NCI-H1417 (cell line): ENCODE measurements around the gene BTBD18.

Experiments used
- DNase-seq, 3 experiments: peaks; one replicate each; lab custom pipeline; 2025; lab: John Stamatoyannopoulos, UW

Gene BTBD18, protein sequence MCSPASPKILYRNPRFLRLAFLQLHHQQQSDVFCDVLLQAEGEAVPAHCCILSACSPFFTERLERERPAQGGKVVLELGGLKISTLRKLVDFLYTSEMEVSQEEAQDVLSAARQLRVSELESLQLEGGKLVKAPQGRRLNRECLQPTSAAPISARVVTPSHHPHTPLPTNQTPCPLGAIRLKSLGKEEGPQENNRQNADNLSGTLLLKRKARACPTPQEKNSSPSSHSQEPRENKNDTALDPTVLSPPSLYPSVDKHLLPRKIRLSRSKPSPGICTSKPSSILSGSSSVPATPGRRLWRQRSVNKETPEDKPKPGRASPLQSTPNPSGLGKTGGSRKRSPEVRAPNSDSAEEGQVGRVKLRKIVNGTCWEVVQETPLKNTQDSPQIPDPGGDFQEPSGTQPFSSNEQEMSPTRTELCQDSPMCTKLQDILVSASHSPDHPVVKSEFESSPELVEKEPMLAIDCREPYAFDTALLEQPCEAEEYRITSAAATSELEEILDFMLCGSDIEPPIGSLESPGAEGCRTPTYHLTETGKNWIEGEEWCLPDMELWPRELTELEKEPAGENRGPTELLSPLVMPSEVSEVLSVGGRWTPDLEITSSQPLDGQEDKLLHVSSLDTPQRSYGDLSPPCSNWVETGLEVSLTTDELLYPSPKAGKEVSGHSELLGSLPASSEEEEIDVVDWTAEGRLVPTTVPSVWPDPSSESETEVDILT

DNA sequence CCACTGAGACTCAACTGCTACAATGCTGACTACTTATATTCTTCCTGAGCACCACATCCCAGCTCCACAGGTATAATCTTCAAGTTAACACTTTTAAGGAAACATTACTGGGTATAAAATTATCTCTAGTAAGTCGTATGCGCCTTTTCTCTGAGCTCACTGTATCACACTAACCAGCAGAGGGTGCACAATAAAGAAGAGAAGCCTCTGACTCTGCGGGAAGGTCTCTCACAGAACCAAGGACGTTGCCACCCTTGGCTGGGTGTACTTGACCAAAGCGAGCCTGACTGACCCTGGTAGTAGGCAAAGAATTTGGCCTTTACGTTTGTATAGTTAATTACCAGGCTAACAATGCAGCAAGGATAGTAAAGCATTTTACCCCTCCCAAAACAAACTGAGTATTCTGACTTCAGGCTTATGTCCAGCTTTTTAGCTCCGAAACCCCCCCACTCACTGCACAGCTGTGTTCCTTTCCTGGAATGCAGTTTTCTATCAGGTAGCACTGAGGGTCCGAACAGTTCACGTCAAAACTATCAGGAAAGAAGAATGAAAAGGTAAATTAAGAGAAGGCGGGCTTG lies at the start of gene BTBD18:
BTBD18 (minus strand) TSS at position 144 of the 578 bp plus-strand sequence. CDS start 631 bp downstream, outside the sequence.
- peak in 1 of 3 experiments; percentile 28 for DNase-seq

DNA sequence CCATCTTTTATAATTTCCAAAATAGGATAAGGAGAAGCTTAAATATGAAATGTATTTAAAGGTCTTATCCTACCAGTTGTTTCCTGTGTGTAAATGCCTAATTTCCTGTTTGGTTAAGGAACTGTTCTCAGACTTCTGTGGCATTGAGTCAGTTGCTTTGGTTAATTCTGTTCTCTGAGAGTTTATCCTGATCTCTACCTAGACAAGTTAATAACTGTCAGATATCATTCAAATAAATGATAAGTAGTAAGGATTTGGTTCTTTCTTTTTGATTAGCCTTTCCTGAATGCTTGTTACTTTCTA lies 49.5 kb upstream of the BTBD18 start:
- no peak for DNase-seq

DNA sequence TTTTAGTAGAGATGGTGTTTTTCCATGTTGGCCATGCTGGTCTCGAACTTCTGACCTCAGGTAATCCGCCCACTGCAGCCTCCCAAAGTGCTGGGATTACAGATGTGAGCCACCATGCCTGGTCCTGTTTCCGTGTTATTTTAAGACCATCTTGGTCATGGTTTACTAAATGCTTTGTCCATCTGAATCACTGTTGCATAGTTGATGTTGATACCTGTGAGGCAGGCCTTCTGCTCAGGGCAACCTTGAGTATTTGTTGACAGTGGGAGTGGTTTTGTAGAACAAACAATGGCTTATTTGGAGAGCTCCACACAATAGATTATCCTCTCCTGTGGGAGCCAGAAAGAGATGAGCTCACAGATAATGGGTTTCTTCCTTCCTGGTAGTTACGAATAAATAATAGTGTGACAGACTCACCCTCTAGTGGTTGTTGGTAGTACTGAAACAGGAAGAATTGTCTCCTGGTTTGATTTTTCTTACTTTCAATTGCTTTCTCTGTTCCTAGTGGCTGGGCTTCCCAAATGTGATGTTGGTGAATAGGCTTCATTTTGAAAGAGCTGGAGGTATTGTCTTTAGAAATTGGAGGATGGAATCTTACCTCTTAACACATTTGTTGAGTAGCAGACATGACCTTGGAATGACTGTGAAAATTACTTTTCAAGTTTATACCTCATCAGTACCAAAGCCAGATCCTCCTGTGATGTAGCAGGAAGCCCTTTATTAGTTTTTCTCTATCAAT lies 49.0 kb upstream of the BTBD18 start:
- peak; percentile 78 to 96 (median 82) for DNase-seq

DNA sequence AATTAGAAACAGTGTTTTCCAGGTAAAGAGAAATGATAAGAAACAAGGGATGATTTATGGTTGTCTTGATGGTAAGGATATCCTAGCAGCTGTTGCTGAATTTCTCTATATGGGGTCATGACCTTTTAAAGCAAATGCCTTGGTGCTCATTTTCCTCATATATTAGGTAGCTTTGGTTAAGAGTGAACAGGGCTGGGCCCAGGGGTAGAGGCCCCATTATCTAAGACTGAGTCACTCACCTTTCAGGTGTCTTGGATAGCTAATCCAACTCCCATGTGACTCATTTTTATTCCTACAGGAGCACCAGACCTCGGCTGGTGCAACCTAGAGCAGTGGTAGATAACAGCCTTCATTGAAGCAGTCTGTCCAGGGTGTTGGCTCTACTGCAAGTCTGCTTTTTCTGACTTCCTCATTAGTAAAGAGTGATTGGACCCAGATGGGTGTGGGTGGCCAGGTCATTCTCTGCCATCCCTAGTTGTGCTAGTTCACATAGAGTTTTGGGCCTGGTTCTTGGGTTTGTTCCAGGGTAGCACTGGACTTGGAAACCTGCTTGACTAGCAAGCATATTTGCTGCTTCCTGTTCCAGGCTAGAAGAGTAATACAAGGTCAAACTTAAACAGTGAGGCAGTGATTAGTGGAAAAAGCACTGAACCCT lies 47.4 kb upstream of the BTBD18 start:
- peak in 1 of 3 experiments; percentile 26 for DNase-seq

DNA sequence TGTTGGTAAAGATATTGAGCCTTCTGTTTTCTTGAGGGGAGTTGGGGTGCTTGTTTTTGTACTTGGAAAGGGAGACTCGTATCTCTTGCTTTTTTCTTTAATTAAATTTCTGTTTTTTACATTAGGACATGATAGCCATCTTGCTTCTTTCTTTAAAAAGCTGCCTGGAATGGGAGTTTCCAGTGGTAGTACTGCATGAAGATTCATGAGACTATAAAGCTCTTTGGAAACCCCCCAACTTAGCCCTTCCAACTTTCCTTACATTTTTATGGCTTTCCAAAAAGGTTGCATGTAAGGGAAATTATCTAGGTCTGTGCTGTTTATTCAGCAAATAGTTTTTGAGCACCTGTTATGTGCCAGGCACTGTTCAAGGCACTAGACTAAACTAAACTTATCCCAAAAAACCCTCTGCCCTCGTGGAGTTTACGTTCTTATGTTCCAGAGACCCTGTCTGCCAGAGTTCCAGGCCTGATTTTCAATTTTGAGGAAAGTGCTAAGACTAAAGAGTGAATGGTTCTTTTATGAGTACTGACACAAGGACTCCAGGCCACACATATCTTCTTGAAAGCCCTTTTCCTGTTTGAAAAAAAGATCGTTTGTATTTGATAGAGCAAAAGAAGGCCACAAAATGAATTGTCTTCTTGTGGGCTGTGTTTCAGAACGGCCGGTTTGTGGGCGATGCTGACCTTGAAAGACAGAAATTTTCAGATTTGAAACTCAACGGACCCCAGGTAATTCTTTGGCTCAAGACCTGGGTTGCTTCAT lies 41.9 kb upstream of the BTBD18 start:
- no peak for DNase-seq

DNA sequence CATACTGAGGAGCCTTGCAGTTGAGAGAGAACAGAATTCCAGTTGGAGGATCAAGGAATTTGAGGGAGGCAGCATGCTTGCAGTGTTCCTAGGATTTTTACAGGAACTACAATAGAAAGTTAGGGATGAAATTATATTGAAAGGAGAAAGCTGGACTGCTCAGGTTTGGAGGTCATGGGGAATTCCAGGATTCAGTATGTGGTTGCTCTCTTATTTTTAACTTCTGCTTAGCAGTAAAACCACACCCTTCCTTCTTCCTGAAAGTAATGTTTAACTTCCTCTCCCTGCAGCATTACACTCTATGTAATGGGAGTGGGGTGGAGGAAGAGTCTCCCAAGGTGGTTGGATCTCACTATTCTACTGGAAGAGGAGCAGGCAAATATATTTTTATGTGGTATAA lies 41.3 kb upstream of the BTBD18 start:
- no peak for DNase-seq

DNA sequence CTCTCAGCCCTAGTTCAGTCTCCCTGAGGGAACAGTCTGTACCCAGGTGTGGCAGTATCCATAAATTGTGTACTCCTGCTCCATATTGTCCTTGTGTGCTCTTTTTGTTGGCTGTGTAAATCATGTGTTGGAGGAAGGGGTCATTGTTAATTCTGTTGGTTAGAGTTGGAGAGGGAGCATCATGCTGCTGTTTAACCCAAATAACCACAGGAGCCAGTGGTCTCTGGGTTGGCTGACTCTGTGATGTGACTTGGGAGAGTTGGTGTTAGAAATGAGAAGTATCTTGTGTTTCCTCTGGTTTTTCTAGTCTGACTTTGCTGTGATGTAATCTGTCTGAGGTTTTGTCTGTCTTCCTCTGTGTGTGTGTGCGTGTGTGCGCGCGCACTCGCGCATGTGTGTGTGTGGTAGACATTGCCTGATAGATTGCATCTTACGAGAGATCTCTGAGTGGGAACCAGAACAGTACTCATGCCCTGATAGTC lies 40.5 kb upstream of the BTBD18 start:
- DNase-seq, result no peak

DNA sequence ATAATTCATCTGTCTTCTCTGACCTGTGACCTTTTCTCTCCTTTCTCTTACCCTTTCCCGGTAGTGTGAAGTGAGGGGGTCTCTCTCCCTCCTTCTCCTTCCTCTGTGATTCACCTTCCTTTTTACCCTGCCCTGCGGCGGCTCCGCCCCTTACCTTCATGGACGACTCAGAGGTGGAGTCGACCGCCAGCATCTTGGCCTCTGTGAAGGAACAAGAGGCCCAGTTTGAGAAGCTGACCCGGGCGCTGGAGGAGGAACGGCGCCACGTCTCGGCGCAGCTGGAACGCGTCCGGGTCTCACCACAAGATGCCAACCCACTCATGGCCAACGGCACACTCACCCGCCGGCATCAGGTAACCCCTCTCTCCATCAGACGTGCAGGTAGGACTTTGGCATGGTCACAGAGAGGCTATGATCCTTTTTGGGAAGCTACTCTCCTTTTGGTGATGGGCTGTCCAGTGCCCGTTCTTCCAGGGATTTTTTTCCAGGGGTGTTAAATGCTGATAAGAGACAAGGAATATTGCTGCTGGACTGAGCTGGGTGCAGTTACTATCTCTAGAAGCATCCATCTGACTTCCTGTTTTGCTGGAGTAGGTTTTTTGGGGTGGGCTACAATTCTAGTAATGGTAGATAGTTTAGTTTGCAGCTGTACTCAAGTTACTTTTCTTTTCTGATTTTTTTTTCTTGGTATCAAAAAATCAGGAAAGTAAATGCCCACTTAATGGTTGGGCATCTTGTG lies 39.9 kb upstream of the BTBD18 start:
- no peak for DNase-seq

DNA sequence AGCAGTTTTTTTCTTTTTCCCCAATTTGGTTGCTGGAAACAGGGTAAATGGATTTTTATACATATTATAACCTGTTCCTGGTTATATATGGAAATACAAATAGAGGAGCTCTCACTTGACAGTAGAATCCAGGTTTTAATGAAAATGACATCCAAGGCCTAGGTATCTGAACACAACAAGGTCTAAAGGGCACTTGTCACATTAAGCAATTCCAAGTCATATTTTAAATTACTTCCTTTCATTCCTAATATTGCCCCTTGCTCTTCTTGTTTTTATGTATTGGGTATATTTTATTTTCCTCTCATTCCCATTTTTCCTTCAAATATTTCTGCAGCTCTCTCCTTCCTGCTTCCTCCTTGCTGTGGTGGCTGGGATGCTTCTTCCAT lies 37.1 kb upstream of the BTBD18 start:
- DNase-seq, result no peak

DNA sequence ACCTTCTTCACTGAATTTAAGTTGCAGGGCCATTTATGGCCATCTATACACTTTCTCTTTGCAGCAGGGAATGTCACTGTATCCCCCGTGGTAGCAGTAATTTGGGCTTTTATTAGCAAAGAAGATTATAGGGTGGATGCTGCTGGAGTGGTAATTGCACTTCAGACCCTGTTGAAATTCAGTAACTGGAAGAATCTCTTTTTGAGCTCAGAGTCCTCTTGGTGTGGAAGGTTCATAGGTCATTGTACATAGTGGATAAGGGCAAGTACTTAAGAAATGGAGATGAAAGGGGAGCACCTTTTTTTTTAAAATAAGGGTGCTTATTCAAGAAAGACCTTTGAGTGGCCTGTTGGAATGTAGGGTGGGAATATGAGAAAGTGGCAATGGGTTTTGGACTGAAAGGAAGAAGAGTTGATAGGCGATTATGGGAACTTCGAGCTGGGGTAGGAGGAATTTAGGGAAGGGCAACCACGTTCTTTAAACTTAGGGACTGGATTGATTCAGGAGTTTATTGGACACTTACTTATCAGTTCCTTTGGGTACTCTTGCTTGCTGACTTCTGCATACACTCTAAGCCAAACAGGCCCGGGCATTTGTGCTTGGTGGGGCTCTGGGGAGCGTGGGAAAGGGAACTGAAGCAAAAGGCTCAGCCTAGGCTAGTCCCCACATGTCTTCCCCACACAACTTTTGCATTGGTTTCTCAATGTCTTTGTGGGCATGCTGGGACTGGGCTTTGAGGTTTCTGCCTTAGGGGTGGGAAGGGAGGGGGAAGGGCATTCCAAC lies 36.5 kb upstream of the BTBD18 start:
- DNase-seq, result peak in 1 of 3 experiments; percentile 51

DNA sequence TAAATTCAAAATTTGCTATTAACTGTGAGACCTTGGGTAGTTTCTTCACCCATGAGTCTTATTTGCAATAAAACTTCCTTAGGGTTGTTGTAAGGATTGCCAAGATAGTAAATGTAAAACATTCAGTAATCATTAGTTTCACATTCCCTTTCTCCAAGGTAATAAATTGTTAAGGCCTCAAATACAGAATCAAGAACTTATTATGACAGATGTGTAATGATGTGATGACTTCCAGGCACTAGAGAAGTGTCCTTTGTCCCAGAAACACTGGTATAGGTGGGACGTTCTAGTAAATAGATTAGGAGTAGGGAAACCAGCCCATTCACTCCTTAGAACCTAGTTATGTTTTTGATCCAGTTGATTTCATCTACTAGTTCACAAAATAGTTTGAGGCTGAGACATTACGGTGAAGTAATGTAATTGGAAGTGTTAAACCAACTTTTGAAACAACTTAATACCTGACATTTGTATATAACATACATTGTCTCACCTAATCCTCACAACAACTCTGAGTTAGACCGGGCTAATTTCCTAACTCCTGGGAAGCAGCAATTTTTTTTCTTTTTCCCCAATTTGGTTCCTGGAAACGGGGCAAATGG lies 35.5 kb upstream of the BTBD18 start:
- no peak for DNase-seq

DNA sequence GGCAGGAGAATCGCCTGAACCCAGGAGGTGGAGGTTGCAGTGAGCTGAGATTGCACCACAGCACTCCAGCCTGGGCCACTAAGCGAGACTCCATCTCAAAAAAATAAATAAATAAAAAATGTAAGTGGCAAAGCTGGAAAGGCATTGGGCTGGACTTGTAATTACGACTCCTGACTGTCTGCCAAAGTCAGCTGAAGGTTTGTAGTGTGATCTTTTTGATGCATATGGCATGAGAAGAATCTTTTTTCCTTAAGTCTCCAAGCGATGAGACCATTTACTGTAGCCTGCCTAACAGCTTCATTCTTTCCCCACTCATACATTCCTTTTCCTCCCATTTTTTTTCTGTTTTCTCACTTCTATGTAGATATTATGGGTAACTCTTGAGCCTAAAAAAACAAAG lies 34.8 kb upstream of the BTBD18 start:
- DNase-seq, result no peak

DNA sequence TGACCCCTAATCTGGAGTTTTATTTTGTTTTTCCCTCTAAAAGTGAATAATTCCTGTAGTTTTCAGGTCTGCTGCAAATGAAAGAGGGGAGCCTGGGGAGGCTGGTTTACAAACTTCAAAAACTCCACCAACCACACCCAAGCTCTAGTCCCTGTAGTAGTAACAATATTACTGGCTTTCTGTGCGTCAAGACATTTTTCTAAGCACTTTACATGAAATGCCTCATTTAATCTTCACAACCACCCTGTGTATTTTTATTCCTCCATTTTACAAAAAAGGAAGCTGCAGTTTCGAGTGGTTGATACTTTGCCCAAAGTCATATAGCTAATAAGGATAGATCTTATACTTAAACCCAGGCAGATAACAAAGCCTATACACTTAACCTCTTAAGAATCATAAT lies 33.5 kb upstream of the BTBD18 start:
- no peak for DNase-seq

DNA sequence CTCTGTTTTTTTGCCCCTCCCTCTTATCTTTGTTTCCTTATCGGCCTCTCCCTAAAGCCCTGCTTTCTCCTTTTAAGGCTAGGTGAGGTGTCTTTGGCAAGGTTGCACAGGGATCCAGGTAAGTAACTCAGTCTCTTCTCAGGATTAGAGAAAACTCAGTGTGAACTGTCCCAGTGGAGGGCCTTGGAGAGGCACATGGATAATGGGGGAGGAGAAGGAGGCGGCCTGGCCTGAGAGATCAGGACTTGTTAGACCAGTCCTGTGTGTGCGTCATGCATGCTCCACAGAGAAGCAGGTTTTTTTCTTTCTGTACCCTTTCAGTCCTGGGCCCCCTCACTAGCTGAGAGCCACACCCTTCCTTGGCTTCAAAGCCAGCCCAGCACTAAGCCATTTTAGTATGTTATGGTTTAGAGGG lies 29.9 kb upstream of the BTBD18 start:
- no peak for DNase-seq

DNA sequence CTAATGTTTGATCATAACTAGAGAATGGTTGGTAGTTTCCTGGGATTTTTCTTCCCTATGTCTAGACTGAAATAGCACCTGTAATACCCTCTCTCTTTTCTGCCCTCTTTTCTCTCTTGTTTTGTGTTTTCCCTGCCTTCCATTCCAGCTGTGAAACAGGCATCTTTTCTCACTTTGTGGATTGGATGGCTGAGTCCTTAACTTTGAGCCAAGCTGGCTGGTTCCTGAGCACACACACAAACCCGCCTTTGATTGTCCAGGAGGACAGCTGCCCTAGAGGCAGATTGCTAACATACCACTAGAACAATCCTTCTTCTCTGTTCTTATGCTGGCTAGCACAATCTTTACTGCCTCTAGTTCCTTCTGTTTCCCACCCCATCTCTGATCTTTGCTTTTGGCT lies 27.7 kb upstream of the BTBD18 start:
- DNase-seq, result no peak

DNA sequence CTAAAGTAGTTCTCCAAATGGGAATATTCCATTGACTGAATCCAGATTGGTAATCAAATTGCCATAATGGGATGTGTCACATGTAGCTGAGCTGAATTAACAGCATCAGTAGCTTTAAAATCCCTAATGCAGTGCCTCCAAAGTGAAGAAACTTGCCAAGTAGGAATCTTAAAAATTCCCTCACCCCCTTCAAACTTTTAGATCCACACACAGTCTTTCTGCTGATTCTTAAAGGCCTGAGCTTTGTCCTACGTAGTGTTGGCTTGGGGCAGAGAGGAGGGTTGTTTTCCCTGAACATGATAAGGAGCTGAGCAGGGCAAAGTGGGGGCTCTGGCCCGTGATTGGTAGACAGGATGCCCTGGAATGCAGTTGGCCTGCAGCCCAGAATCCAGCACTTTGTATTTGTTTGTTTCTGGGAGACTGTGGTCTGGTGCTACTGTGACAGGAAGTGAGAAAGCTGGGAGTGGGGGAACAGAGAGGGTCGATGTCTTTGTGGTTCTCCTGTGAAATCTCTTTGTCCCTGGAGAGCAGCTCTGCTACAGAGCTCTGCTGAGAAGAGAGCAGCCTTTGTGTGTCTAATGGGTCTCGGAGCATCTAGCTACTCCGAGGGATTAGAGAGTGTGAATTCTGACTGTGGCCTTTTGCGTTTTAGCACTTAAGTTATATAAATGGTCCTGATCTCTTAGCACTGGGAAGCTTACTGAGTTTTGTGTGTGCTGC lies 26.9 kb upstream of the BTBD18 start:
- peak in 1 of 3 experiments; percentile 28 for DNase-seq

DNA sequence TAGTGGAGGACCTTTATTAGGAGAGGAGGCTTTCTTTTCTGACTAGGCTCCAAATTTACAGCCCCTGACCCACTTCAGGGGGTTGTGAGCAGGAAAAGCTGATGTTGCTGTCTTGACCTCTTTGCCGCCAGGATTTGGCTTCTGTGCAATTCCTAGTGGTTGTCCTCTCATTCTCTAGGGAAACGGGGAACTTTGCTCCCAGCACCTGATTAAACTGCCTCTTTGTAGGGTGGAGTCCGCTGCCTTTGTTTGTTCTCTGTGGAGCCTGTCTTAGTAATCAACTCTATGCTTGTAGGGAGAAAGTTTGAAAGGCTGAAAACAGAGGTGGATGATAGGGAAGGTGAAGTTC lies 26.3 kb upstream of the BTBD18 start:
- no peak for DNase-seq

DNA sequence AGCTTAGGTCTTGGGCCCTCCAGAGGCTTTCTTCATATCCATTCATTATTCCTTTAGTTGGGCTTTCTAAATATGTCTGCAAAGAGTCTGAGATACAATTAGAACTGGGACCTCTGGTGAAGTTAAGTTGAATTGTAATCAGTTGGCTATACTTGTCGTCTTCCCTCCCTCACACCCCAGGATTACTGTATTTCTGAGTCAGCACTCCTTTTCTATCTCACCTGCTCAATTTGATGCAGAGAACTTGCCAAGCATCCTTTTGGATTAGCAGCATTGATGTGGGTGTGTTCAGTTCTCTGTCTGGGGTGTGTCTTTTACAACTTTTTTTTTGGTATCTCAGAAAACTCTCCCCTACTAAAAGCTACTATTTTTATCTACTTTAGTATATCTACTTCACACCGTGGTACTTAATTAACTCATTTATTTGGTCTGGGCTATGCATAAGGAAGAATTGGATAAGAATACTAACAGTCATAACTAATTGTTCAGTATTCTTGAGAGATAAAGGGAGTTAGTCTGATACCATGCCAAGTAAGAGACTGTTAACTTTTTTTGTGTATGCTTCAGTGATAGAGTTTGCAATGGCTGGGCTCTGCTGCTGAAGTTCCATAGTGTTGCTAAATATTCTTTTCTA lies 25.1 kb upstream of the BTBD18 start:
- DNase-seq, result no peak
